ENCODE results near the gene FOXP1. TPM values are rescaled to one million over a fixed set of nuclear protein-coding genes. Genes with fewer than 3 reads are reported as not detected.

Gene FOXP1
- total and polyA plus RNA-seq, 8 donors = 12.3 to 215 (median 117) TPM

GRCh38 chr3:71315431-71315830, 268.1 kb downstream of the FOXP1 start:
- H3K4me1 ChIP-seq = peaks cover 0 to 71% (median 26%) of the 10 kb centered on the region in 4 donors
- no peak for DNase-seq
- no peaks in the 10 kb centered on the region for H3K36me3 ChIP-seq
- intact Hi-C loops (cut with DNase I; ENCODE audit: low total_unique reads) = no loop called here
- H3K27ac ChIP-seq = no peak overlapping the region
- H3K27me3 ChIP-seq = no peaks in the 10 kb centered on the region
- TF ChIP-seq EP300 (IDR thresholded peaks at IDR 0.05) (no peak), POLR2AphosphoS5 (IDR thresholded peaks at IDR 0.05) (no peak)
- no peaks in the 10 kb centered on the region for H3K9me3 ChIP-seq
- WGBS, 5 donors = 65 to 75% (median 68%) methylated on average over 2 of the region's 2 CpGs
- H3K4me3 ChIP-seq = no peak overlapping the region

GRCh38 chr3:71313844-71314243, 269.7 kb downstream of the FOXP1 start:
- Histone ChIP-seq H3K9me3 (no peaks in the 10 kb centered on the region), H3K27ac (no peak overlapping the region), H3K4me3 (no peak overlapping the region), H3K27me3 (no peaks in the 10 kb centered on the region), H3K4me1 (peaks cover 0 to 73% (median 27%) of the 10 kb centered on the region in 4 donors), H3K36me3 (no peaks in the 10 kb centered on the region)
- TF ChIP-seq POLR2A (IDR thresholded peaks at IDR 0.05) = no peak
- no peak for TF ChIP-seq CTCF (IDR thresholded peaks at IDR 0.05)
- no peak for TF ChIP-seq POLR2AphosphoS5 (IDR thresholded peaks at IDR 0.05)
- no peak for TF ChIP-seq EP300 (IDR thresholded peaks at IDR 0.05)
- 93 to 98% (median 98%) methylated on average over 2 of the region's 2 CpGs for WGBS, 5 donors
- intact Hi-C loops (cut with DNase I; ENCODE audit: low total_unique reads) = no loop called here
- DNase-seq = no peak

GRCh38 chr3:71312461-71312860, 271.1 kb downstream of the FOXP1 start:
- no peaks in the 10 kb centered on the region for H3K9me3 ChIP-seq
- intact Hi-C loops (cut with DNase I; ENCODE audit: low total_unique reads) = no loop called here
- no peaks in the 10 kb centered on the region for H3K36me3 ChIP-seq
- no peak overlapping the region for H3K4me3 ChIP-seq
- DNase-seq = no peak
- H3K4me1 ChIP-seq = peaks cover 0 to 59% (median 21%) of the 10 kb centered on the region in 4 donors
- no peak overlapping the region for H3K27ac ChIP-seq
- no peaks in the 10 kb centered on the region for H3K27me3 ChIP-seq
- 71 to 89% (median 76%) methylated on average over 5 of the region's 5 CpGs for WGBS, 5 donors
- no peak for TF ChIP-seq POLR2AphosphoS5 (IDR thresholded peaks at IDR 0.05)
- no peak for TF ChIP-seq EP300 (IDR thresholded peaks at IDR 0.05)
- TF ChIP-seq POLR2A (IDR thresholded peaks at IDR 0.05) = no peak
- TF ChIP-seq CTCF (IDR thresholded peaks at IDR 0.05) = no peak

- intact Hi-C loops (cut with DNase I; ENCODE audit: low total_unique reads) = no loop called here
- Histone ChIP-seq H3K27me3 (no peaks in the 10 kb centered on the region), H3K9me3 (no peaks in the 10 kb centered on the region), H3K27ac (peak overlapping the region in 1 of 5 donors; percentile 52), H3K36me3 (no peaks in the 10 kb centered on the region), H3K4me3 (no peak overlapping the region), H3K4me1 (peaks cover 0 to 52% (median 23%) of the 10 kb centered on the region in 4 donors)
- no peak for DNase-seq
- TF ChIP-seq EP300 (IDR thresholded peaks at IDR 0.05) (no peak), CTCF (IDR thresholded peaks at IDR 0.05) (no peak), POLR2AphosphoS5 (IDR thresholded peaks at IDR 0.05) (no peak), POLR2A (IDR thresholded peaks at IDR 0.05) (no peak)
- whole genome bisulfite sequencing, 5 donors = 83 to 96% (median 92%) methylated on average over 3 of the region's 3 CpGs
Measured at GRCh38 chr3:71311661-71312046, 271.9 kb downstream of the FOXP1 start.

- peak overlapping the region in 2 of 5 donors; percentile 13 to 52 for H3K27ac ChIP-seq
Measured at GRCh38 chr3:71310980-71311660, 272.4 kb downstream of the FOXP1 start.

More at GRCh38 chr3:71310980-71311660, 272.4 kb downstream of the FOXP1 start:
- intact Hi-C loops (cut with DNase I; ENCODE audit: low total_unique reads) = no loop called here
- Histone ChIP-seq H3K4me1 (peaks cover 0 to 49% (median 24%) of the 10 kb centered on the region in 4 donors), H3K27me3 (no peaks in the 10 kb centered on the region), H3K4me3 (no peak overlapping the region), H3K9me3 (no peaks in the 10 kb centered on the region), H3K36me3 (no peaks in the 10 kb centered on the region)
- WGBS, 5 donors = 80 to 94% (median 84%) methylated on average over 9 of the region's 9 CpGs
- TF ChIP-seq POLR2A (IDR thresholded peaks at IDR 0.05) = no peak
- TF ChIP-seq EP300 (IDR thresholded peaks at IDR 0.05) = no peak
- no peak for TF ChIP-seq CTCF (IDR thresholded peaks at IDR 0.05)
- no peak for TF ChIP-seq POLR2AphosphoS5 (IDR thresholded peaks at IDR 0.05)
- no peak for DNase-seq
